Psoas muscle (tissue), 8 donors: ENCODE results near the gene CGREF1. TPM values are rescaled to one million over a fixed set of nuclear protein-coding genes. Genes with fewer than 3 reads are reported as not detected.
A peak's percentile ranks its signal among the peaks of the same experiment; 100 is the strongest.

Experiments used
- ATAC-seq, 4 donors: fragments of 200-7000 bp; cut with Tn5 transposase; one replicate each; pipeline ENCODE4 v1.9.1; 2020; ENCODE audit warnings: moderate library complexity in 3 of 4, mild to moderate bottlenecking in 2 of 4
- DNase-seq, 2 donors: peaks; one replicate each; pipeline ENCODE4 v3.0.0-alpha.2; 2020
- H3K27ac ChIP-seq: fragments of 200-600 bp; one replicate; pipeline ENCODE4 v1.8.0; 2022
- H3K27me3 ChIP-seq, 3 donors: fragments of 200-600 bp in 1 of 3; one replicate each; pipeline versions ENCODE4 v1.6.1 to v1.8.0; 2013 to 2022; ENCODE audit warnings: low read length in 2 of 3, mild to moderate bottlenecking in 2 of 3, moderate library complexity in 1 of 3; ENCODE audit not compliant: insufficient read depth in 3 of 3
- H3K36me3 ChIP-seq, 2 donors: fragments of 200-600 bp in 1 of 2; one replicate each; pipeline versions ENCODE4 v1.6.1 to v1.8.0; 2013 to 2022; ENCODE audit warnings: low read depth in 1 of 2, mild to moderate bottlenecking in 1 of 2, moderate library complexity in 1 of 2; ENCODE audit not compliant: insufficient read depth in 1 of 2
- H3K4me1 ChIP-seq: fragments of 200-600 bp; one replicate; pipeline ENCODE4 v1.8.0; 2022
- H3K4me3 ChIP-seq: fragments of 200-600 bp; one replicate; pipeline ENCODE4 v1.8.0; 2022; ENCODE audit warnings: mild to moderate bottlenecking
- H3K9me3 ChIP-seq: fragments of 200-600 bp; one replicate; pipeline ENCODE4 v1.8.0; 2022
- WGBS, 3 donors: extraction: QIAGEN DNeasy Blood & Tissue Kit; methylation state at CpG; one replicate each; pipeline versions ENCODE4 v1.1.6 to v1.1.7; 2013; 5-methylcytosine and 5-hydroxymethylcytosine counted together
- intact Hi-C, 2 donors: fragments of 100-400 bp; cut with DNase I; formaldehyde crosslinking; loops; one replicate each; pipeline versions ENCODE4 v1.11.0 to v1.14.2; 2022
- polyA plus RNA-seq, 3 donors: library from polyadenylated mRNA; stranded (reverse); fragments of 200-250 nt; gene quantifications; one replicate each; pipeline ENCODE4 v1.2.3, GENCODE V29; 2013
- total RNA-seq, 4 donors: library from RNA; stranded (reverse); fragmentation: NEBNext Ultra II Directional in 2 of 4; extraction: Animal tissue kit (Norgen Biotek cat#: 25700) in 2 of 4; gene quantifications; one replicate each; pipeline versions ENCODE4 v1.2.1 to v1.2.4, GENCODE V29; 2021 to 2023
- TF ChIP-seq, protein P1 (sequence below): fragments of 200-600 bp; IDR thresholded peaks from one replicate; pipeline ENCODE4 v1.8.0; 2022; ENCODE audit warnings: antibody characterized with exemption
- donor health status: healthy with polysubstance abuse.
- donor health status: DM: no; HTN: no; CAD: no; lungs with moderate emphysema.
- donor health status: Bipolar disorder and iron deficiency.
- donor health status: healthy.
- donor health status: DM: yes; HTN: yes; CAD: no.
- donor health status: DM: no; HTN: no; CAD: no.
- donor health status: DM: no; HTN: no; CAD: no.
- donor health status: DM: yes; HTN: yes; CAD: no.

The CGREF1 gene
- total and polyA plus RNA-seq, 7 donors = 2.8 to 15.8 (median 6.6) TPM

DNA sequence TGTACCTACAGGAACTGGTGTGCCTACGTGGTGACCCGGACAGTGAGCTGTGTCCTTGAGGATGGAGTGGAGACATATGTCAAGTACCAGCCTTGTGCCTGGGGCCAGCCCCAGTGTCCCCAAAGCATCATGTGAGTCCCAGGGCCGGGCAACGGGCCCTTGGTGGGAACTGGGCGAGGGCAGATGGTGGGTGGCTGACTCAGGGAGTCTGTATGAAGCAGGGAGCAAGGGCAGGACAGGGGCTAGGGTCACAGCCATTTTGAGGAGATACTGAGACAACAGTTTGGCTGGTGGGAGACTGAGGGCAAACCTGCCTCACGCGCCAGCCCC lies 38.8 kb downstream of the CGREF1 start:
- 60 to 79% (median 61%) methylated on average over 7 of the region's 7 CpGs for WGBS, 3 donors
- Histone ChIP-seq H3K9me3 (no peaks in the 10 kb centered on the region), H3K27me3 (no peaks in the 10 kb centered on the region), H3K4me1 (peaks cover 14% of the 10 kb centered on the region), H3K4me3 (peak overlapping the region; percentile 64), H3K27ac (peak overlapping the region; percentile 67), H3K36me3 (no peaks in the 10 kb centered on the region)
- DNase-seq (peak in 1 of 2 donors; percentile 18), ATAC-seq (no peak)
- TF ChIP-seq, protein P1, sequence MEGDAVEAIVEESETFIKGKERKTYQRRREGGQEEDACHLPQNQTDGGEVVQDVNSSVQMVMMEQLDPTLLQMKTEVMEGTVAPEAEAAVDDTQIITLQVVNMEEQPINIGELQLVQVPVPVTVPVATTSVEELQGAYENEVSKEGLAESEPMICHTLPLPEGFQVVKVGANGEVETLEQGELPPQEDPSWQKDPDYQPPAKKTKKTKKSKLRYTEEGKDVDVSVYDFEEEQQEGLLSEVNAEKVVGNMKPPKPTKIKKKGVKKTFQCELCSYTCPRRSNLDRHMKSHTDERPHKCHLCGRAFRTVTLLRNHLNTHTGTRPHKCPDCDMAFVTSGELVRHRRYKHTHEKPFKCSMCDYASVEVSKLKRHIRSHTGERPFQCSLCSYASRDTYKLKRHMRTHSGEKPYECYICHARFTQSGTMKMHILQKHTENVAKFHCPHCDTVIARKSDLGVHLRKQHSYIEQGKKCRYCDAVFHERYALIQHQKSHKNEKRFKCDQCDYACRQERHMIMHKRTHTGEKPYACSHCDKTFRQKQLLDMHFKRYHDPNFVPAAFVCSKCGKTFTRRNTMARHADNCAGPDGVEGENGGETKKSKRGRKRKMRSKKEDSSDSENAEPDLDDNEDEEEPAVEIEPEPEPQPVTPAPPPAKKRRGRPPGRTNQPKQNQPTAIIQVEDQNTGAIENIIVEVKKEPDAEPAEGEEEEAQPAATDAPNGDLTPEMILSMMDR = no peak
- intact Hi-C loops = loop anchor here in 1 of 2 donors (5.0 kb wide), 1 partner anchor 43 kb away; no protein-coding TSS in a partner anchor

DNA sequence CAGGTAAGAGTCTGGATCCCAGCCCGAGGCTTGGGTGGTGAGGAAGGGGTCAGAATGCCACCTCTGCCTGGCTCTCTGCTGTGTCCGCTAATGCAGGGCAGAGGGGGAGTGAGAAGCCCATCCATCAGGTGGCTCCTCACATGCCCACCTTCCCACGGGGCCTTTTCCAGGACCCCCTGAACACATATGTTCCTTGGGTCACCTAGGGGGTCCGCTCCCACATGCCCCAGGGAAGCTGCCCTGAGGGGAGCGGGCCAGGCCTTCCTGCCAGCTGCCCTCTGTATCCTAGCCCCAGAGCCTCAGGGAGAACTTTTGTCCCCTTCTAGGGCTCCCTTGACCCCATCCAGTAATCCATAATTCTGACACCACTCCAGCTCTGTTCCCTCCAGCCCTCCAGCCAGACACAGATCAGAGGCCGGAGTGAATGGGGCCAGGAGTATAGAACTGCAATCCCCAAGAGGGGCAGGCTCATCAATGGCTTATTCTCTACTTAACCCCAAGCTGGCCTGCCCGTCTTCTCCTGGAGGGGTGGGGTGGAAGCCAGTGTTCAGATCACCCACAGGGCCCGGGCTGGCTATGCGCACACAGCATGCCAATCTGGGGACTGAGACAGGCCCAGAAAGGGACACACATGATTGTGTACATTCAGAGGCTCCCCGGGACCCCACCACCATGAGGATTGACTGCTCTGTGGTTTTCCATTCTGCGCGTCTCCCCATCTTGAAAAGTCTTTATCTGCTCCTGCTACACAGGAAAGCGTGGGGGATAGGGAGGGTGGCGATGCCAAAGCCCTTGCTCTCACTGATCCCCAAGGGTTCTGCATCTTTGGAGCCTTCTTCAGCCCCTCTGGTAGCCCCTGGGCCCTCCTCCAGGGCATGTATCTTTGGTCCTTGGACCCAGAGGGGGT lies 39.4 kb downstream of the CGREF1 start:
- H3K4me1 ChIP-seq = peaks cover 11% of the 10 kb centered on the region
- TF ChIP-seq, protein P1 = no peak
- no peaks in the 10 kb centered on the region for H3K36me3 ChIP-seq
- no peaks in the 10 kb centered on the region for H3K27me3 ChIP-seq
- H3K4me3 ChIP-seq = peak overlapping the region; percentile 64
- peak in 1 of 2 donors; percentile 18 for DNase-seq
- intact Hi-C loops = loop anchor here in 1 of 2 donors (5.0 kb wide), 1 partner anchor 42 kb away; no protein-coding TSS in a partner anchor
- WGBS, 3 donors = 48 to 56% (median 54%) methylated on average over 12 to 14 of the region's 14 CpGs
- no peaks in the 10 kb centered on the region for H3K9me3 ChIP-seq
- H3K27ac ChIP-seq = peak overlapping the region; percentile 67
- ATAC-seq = no peak

DNA sequence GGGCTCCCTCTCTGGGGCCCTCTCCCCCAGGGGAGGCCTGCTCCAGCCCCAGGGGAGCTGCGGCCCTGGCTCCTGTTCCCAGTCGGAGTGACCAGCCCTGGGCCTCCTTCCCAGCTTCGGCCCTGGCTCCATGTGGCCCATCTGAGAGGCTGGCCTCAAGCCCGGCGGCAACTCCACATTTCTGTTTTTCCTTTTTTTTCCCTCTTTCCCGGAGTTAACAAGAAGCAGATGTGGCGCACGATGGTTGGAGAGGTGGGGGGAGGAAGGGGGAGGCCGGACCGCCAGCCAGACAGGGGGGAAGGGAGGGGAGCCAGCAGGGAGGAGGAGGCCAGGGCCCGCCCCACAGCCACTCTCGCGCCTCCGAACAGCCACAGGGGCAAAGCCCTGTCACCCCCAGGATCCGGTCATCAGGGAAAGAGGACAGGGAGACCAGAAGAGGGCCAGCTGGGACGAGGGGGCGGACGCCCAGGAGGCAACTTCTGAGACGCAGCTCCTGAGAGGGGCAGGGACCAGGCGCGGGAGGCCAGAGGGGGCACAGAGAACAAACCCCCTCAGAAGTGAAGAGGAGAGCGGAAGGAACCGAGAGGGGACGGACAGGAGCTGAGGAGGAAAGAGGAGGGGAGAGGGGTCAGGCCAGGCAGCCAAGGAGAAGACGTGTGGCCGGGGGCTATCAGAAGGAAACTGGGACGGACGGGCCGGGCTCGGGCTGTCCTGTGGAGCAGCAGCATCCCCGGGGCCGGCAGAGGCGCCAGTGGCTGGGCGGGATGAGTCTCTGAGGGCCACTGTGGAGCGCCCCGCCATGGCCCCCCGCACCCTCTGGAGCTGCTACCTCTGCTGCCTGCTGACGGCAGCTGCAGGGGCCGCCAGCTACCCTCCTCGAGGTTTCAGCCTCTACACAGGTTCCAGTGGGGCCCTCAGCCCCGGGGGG lies 40.4 kb downstream of the CGREF1 start, which contains the start of gene EMILIN1:
EMILIN1 (plus strand) TSS at position 349 of the 928 bp plus-strand sequence; CDS start at position 800, 451 bp downstream.
- 23 to 36% (median 28%) methylated on average over 24 to 41 of the region's 41 CpGs for WGBS, 3 donors
- H3K4me3 ChIP-seq = peak within 1 kb of the TSS; percentile 64
- TF ChIP-seq, protein P1 = no peak
- intact Hi-C loops = no loop called here
- H3K27ac ChIP-seq = peak within 1 kb of the TSS; percentile 67
- ATAC-seq = peak in 2 of 4 donors; percentile 16 to 26
- H3K36me3 ChIP-seq = no peaks in the 10 kb centered on the region
- H3K4me1 ChIP-seq = peaks cover 11% of the 10 kb centered on the region
- no peaks in the 10 kb centered on the region for H3K9me3 ChIP-seq
- DNase-seq = peak; percentile 86 to 90
- no peaks in the 10 kb centered on the region for H3K27me3 ChIP-seq

DNA sequence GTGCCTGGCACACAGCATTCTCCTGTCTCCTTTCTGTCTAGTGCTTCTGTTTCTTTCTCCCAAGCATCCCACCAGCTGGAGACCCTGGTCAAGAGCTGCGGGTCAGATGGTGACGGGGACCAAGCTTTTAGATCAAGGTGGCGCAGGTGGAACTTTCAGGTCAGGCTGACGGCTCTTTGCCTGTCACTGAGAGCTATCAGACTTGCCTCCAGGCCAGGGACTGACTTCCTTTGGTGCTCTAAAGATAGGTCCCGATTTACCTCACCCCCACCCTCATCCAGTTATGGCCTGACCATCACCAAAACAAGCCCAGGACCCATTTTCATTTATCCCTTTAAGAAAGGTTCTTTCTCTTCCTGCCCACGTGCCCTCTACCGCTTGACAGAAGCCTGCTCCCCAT lies 41.7 kb downstream of the CGREF1 start:
- Histone ChIP-seq H3K27ac (no peak overlapping the region), H3K9me3 (no peaks in the 10 kb centered on the region), H3K4me1 (peaks cover 11% of the 10 kb centered on the region), H3K36me3 (no peaks in the 10 kb centered on the region), H3K4me3 (no peak overlapping the region), H3K27me3 (no peaks in the 10 kb centered on the region)
- WGBS, 3 donors = 55 to 65% (median 61%) methylated on average over 7 of the region's 7 CpGs
- TF ChIP-seq, protein P1 = no peak
- DNase-seq = no peak
- intact Hi-C loops = no loop called here
- ATAC-seq = no peak
